ENCODE results near the gene RNF123. TPM values are rescaled to one million over a fixed set of nuclear protein-coding genes. Genes with fewer than 3 reads are reported as not detected.
"Not testable (repeated sequence)": the region's sequence is repeated elsewhere in the genome, so short reads cannot be mapped to it uniquely, and the experiment has no call there.

Gene RNF123
- total RNA-seq, 4 donors from 2014 or later: 23.4 to 36.2 (median 31.5) TPM

GRCh38 chr3:49681543-49681942 is 7.8 kb upstream of the RNF123 start:
- Histone ChIP-seq H3K9me3 (no peaks in the 10 kb centered on the region), H3K27me3 (peaks cover 0 to 20% (median 2%) of the 10 kb centered on the region in 4 donors), H3K27ac (replicated peaks in 1 of 4) (no peak overlapping the region), H3K4me1 (peaks cover 0 to 14% (median 9%) of the 10 kb centered on the region in 4 donors), H3K4me3 (no peak overlapping the region), H3K36me3 (peaks cover 69 to 89% (median 81%) of the 10 kb centered on the region in 4 donors)
- no peak for DNase-seq (ENCODE audit: extremely low spot score)
- intact Hi-C loops (cut with DNase I): no loop called here
- 75% methylated on average over 2 of the region's 4 CpGs for WGBS
- no peak for TF ChIP-seq POLR2A (IDR thresholded peaks at IDR 0.05; ENCODE audit: low read depth)
- TF ChIP-seq, protein P1, sequence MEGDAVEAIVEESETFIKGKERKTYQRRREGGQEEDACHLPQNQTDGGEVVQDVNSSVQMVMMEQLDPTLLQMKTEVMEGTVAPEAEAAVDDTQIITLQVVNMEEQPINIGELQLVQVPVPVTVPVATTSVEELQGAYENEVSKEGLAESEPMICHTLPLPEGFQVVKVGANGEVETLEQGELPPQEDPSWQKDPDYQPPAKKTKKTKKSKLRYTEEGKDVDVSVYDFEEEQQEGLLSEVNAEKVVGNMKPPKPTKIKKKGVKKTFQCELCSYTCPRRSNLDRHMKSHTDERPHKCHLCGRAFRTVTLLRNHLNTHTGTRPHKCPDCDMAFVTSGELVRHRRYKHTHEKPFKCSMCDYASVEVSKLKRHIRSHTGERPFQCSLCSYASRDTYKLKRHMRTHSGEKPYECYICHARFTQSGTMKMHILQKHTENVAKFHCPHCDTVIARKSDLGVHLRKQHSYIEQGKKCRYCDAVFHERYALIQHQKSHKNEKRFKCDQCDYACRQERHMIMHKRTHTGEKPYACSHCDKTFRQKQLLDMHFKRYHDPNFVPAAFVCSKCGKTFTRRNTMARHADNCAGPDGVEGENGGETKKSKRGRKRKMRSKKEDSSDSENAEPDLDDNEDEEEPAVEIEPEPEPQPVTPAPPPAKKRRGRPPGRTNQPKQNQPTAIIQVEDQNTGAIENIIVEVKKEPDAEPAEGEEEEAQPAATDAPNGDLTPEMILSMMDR (IDR thresholded peaks at IDR 0.05): no peak
- TF ChIP-seq EP300 (IDR thresholded peaks at IDR 0.05): no peak
- TF ChIP-seq POLR2AphosphoS5 (IDR thresholded peaks at IDR 0.05): no peak

DNA sequence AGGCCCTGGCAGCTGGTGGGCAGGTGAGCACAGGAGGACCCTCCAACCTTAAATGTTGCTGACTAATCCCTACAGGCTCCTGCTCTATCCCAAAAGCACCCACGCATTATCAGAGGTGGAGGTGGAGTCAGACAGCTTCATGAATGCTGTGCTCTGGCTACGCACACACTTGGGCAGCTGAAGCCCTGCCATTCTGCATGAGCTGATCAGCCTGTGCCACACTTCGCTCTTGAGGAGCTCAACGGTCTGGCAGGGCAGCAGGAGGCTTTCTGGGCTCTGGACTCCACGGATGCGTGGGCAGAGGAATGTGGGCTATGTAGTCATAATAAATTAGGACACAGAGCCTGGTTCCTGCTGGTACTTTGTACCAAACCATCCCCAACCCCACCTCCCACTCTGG is 6.2 kb upstream of the RNF123 start:
- H3K9me3 ChIP-seq: no peaks in the 10 kb centered on the region
- no peak for DNase-seq (ENCODE audit: extremely low spot score)

GRCh38 chr3:49684453-49684852 is 4.9 kb upstream of the RNF123 start:
- intact Hi-C loops (cut with DNase I); H3K4me3 ChIP-seq; H3K27ac ChIP-seq (replicated peaks in 1 of 4); H3K9me3 ChIP-seq; DNase-seq (ENCODE audit: extremely low spot score): not testable (repeated sequence)
- Histone ChIP-seq H3K4me1 (peaks cover 11 to 28% (median 25%) of the 10 kb centered on the region in 4 donors), H3K27me3 (peaks cover 0 to 35% (median 7%) of the 10 kb centered on the region in 4 donors), H3K36me3 (peaks cover 42 to 60% (median 52%) of the 10 kb centered on the region in 4 donors)
- WGBS: 67% methylated on average over 1 of the region's 2 CpGs

More for the DNA sequence above, 6.2 kb upstream of the RNF123 start:
- TF ChIP-seq POLR2A (IDR thresholded peaks at IDR 0.05; ENCODE audit: low read depth) (no peak), EP300 (IDR thresholded peaks at IDR 0.05) (no peak), POLR2AphosphoS5 (IDR thresholded peaks at IDR 0.05) (no peak)
- TF ChIP-seq, protein P1 (IDR thresholded peaks at IDR 0.05): no peak
- Histone ChIP-seq H3K4me1 (peaks cover under 1 to 18% (median 16%) of the 10 kb centered on the region in 4 donors), H3K27me3 (peaks cover 0 to 35% (median 7%) of the 10 kb centered on the region in 4 donors), H3K27ac (replicated peaks in 1 of 4) (no peak overlapping the region), H3K4me3 (no peak overlapping the region), H3K36me3 (peaks cover 54 to 73% (median 65%) of the 10 kb centered on the region in 4 donors)
- 85% methylated on average over 4 of the region's 6 CpGs for WGBS
- intact Hi-C loops (cut with DNase I): no loop called here

DNA sequence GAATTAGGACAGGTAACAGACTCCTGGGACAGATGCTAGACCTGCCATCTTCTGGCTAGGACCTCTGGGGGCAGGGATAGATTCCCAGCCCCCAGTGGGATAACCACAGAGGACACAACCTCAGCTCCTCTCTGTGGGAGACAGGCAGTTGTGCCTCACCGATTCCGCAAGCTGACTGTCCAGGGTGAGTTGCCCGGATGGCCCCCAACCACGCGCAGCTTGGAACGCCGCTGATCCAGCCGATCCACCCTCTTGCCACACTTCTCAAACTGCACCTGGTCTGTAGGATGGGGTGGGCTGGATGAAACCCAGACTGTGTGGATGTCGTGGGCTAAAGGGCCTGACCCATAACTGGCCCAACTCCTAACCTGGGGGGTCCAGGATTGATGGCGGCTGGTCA is 4.3 kb upstream of the RNF123 start:
- H3K4me3 ChIP-seq; H3K27ac ChIP-seq (replicated peaks in 1 of 4); intact Hi-C loops (cut with DNase I); H3K9me3 ChIP-seq; DNase-seq (ENCODE audit: extremely low spot score): not testable (repeated sequence)
- Histone ChIP-seq H3K36me3 (peaks cover 36 to 53% (median 46%) of the 10 kb centered on the region in 4 donors), H3K27me3 (peaks cover 0 to 35% (median 7%) of the 10 kb centered on the region in 4 donors), H3K4me1 (peaks cover 13 to 32% (median 28%) of the 10 kb centered on the region in 4 donors)
- WGBS: 100% methylated on average over 3 of the region's 10 CpGs

- no CpG with 5 or more reads among the region's 36 CpGs for WGBS
- H3K9me3 ChIP-seq; DNase-seq (ENCODE audit: extremely low spot score); intact Hi-C loops (cut with DNase I); H3K27ac ChIP-seq (replicated peaks in 1 of 4): not testable (repeated sequence)
- H3K4me1 ChIP-seq: peaks cover 21 to 39% (median 35%) of the 10 kb centered on the region in 4 donors
- peaks cover 29 to 46% (median 38%) of the 10 kb centered on the region in 4 donors for H3K36me3 ChIP-seq
- H3K4me3 ChIP-seq: peak overlapping the region in 2 of 4 donors; percentile 23 to 49
- peaks cover 0 to 35% (median 7%) of the 10 kb centered on the region in 4 donors for H3K27me3 ChIP-seq
These were observed 3.5 kb upstream of the RNF123 start for GRCh38 chr3:49685846-49686245.

- WGBS: 0% methylated on average over 6 of the region's 29 CpGs
These were observed 3.0 kb upstream of the RNF123 start for GRCh38 chr3:49686346-49686745.

GRCh38 chr3:49686769-49687423 is 2.5 kb upstream of the RNF123 start:
- H3K4me1 ChIP-seq: peaks cover 30 to 50% (median 45%) of the 10 kb centered on the region in 4 donors
- WGBS: 45% methylated on average over 8 of the region's 44 CpGs
- peak overlapping the region; percentile 23 to 49 (median 26) for H3K4me3 ChIP-seq
- H3K27me3 ChIP-seq: peaks cover 0 to 35% (median 7%) of the 10 kb centered on the region in 4 donors
- intact Hi-C loops (cut with DNase I); H3K9me3 ChIP-seq; H3K27ac ChIP-seq (replicated peaks in 1 of 4); DNase-seq (ENCODE audit: extremely low spot score): not testable (repeated sequence)
- peaks cover 20 to 40% (median 28%) of the 10 kb centered on the region in 4 donors for H3K36me3 ChIP-seq

More at GRCh38 chr3:49686346-49686745, 3.0 kb upstream of the RNF123 start:
- DNase-seq (ENCODE audit: extremely low spot score); H3K9me3 ChIP-seq; H3K27ac ChIP-seq (replicated peaks in 1 of 4); intact Hi-C loops (cut with DNase I): not testable (repeated sequence)
- Histone ChIP-seq H3K4me1 (peaks cover 26 to 44% (median 40%) of the 10 kb centered on the region in 4 donors), H3K36me3 (peaks cover 26 to 42% (median 33%) of the 10 kb centered on the region in 4 donors), H3K27me3 (peaks cover 0 to 35% (median 7%) of the 10 kb centered on the region in 4 donors), H3K4me3 (peak overlapping the region; percentile 23 to 49 (median 26))

GRCh38 chr3:49687424-49687795 is 1.9 kb upstream of the RNF123 start:
- intact Hi-C loops (cut with DNase I); H3K27ac ChIP-seq (replicated peaks in 1 of 4); H3K9me3 ChIP-seq; DNase-seq (ENCODE audit: extremely low spot score); H3K4me3 ChIP-seq: not testable (repeated sequence)
- 95% methylated on average over 8 of the region's 12 CpGs for WGBS
- Histone ChIP-seq H3K4me1 (peaks cover 30 to 53% (median 46%) of the 10 kb centered on the region in 4 donors), H3K27me3 (peaks cover 0 to 35% (median 7%) of the 10 kb centered on the region in 4 donors), H3K36me3 (peaks cover 15 to 35% (median 23%) of the 10 kb centered on the region in 4 donors)

DNA sequence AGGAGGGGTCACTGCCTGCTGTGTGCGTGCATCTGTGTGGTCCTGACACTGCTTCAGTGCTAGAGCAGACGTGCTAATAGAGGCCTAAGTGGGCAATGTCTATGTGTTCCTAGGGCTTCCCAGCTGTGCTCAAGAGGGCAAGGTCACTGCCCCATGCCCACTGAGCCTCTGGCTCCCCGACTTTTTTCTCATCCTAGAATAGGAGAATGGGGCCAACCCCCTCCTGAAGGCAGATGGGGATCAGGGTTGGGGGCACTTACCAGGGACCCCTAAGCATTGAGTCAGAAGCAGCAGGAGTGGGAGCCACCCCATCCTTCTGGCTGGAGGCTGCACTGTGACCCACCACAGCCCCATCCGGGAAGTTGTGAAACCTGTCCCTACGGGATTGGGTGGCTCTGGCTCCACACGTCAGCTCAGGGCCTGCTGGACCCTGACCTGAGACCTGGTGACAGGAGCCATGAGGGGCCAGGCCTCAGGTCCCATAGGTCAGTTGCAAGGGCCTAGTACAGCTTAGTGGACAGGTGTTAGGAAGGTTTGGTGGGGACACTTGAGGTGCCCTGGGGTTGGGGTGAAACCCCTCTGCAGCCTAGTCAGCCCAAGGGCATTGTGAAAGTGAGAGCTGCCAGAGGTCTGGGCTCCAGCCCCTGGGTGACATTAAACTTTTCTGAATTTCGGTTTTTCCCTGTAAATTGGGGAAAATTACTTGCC is 865 bp upstream of the RNF123 start:
- H3K27ac ChIP-seq (replicated peaks in 1 of 4): peak overlapping the region; percentile 77 to 83 (median 82)
- WGBS: 11% methylated on average over 1 of the region's 7 CpGs
- peaks cover 0 to 35% (median 7%) of the 10 kb centered on the region in 4 donors for H3K27me3 ChIP-seq
- peaks cover 4 to 24% (median 12%) of the 10 kb centered on the region in 4 donors for H3K36me3 ChIP-seq
- intact Hi-C loops (cut with DNase I); DNase-seq (ENCODE audit: extremely low spot score); H3K9me3 ChIP-seq: not testable (repeated sequence)
- H3K4me3 ChIP-seq: peak overlapping the region; percentile 80 to 99 (median 90)
- peaks cover 30 to 58% (median 46%) of the 10 kb centered on the region in 4 donors for H3K4me1 ChIP-seq

Measured in esophagus muscularis mucosa (tissue), 4 donors.